GM21786 (cell line): ENCODE data around the gene ISLR2.
A peak's percentile ranks its signal among the peaks of the same experiment; 100 is the strongest.
"Not testable (repeated sequence)": the region's sequence is repeated elsewhere in the genome, so short reads cannot be mapped to it uniquely, and the experiment has no call there.

ENCODE experiments used
- ATAC-seq: cut with Tn5 transposase; IDR thresholded peaks from one replicate; pipeline ENCODE4 v1.9.1; 2021; ENCODE audit not compliant: unreplicated experiment

Gene ISLR2

DNA sequence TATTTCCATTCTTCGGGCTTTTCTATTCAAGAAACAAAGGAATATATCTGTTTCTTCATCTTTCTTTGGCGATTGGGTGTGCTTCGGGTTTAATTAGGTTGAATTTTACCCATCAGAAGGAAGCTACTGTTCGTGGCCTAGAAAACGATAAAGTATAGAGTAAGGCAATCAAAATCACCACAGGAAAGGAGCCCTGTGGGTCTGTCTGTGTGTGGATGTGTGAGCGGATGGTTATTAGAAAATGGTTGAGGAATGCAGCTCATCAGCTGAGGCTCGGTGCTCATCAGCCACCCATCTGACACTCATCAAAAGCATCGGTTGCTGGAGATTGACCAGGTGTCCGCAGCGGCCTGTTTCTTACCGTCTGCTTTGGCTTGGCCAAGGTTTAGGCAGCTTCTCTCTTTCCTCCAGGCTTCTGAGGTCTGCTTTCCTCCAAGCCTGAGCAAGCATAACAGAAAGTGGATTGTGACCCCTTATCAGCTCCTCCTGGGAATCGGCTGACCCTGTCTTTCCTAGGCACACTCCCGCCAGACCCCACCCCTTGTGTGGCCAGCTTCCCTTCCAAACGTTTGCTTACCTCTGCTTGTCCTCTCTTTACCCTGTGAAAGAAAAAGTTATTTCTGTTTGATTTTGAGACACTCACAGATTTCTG lies 25.5 kb downstream of the ISLR2 start:
- no peak for ATAC-seq

DNA sequence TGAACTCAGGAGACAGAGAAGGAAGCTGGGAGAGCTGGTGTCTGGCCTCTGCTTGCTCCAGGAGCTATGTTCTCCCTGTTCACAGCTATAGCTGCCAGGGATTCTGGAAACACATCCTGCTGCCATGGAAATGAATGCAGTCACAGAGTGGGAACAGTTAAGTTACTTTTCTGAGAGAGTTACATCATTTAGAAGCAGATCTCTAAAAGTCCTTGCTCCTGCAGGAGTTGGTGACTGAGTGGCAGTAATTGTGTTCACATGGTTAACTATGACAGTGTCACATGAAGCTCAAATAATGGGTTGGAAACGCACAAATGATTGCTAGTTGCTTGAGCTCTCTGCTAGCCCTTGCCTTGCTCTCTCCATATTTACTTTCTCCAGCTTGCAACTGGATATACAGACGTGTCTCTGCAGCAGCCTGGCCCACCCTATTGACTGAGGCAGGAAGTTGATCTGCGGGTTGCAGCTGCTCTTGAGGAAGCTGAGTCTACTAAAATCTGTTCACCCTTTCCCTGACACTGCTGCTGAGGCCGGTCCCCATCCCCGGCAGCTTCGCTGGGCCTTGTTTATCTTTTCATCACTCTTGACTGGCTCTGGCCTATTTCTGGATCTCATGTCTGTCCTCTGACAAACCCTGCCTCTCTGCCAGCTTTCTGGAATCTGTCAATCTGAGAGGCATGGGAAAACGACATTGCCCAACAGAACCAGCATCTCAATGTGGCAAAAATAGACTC lies 26.5 kb downstream of the ISLR2 start:
- no peak for ATAC-seq

DNA sequence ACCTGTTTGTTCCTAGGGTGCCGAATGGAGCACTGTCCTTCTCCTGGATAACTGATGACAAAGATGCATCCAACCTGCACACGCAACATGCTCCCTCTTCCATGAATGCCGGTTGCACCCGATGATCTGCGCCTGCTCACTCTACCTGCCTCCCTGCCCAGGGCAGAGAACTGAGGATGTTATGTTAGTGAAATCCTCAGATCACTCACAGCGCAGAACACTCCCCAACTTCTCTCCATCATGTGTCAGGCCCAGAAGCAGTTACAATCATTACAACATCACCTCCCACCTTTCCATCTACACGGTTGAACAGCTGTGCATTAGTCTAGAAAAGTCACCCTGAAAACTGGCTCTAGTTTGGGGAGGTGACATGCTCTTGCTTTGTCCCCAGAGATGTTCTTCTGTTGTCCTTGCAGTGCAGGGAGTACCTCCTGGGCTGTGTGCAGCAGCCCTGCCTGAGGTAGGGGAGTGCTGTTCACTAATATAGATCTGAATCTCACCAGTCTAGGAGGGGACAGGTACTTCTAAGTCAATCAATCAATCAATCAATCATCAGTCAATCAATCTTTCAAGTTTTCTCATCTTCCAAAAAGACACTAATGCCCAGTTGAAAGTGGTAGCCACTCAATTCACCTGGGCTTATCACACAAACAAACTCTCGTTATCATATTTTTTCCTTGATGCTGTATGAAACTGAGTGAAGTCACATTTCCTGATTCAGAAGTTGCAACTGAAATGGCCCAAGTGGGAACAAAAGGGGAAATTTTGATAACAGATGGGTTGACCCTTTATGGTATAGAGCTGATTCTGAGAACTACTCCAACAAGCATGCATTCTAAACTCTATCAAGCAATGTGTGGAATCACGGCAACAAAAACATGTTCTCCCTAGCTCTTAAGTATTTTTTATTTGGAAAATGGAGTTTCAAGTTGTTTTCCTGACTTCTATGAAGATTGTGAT lies 27.8 kb downstream of the ISLR2 start:
- ATAC-seq = no peak

DNA sequence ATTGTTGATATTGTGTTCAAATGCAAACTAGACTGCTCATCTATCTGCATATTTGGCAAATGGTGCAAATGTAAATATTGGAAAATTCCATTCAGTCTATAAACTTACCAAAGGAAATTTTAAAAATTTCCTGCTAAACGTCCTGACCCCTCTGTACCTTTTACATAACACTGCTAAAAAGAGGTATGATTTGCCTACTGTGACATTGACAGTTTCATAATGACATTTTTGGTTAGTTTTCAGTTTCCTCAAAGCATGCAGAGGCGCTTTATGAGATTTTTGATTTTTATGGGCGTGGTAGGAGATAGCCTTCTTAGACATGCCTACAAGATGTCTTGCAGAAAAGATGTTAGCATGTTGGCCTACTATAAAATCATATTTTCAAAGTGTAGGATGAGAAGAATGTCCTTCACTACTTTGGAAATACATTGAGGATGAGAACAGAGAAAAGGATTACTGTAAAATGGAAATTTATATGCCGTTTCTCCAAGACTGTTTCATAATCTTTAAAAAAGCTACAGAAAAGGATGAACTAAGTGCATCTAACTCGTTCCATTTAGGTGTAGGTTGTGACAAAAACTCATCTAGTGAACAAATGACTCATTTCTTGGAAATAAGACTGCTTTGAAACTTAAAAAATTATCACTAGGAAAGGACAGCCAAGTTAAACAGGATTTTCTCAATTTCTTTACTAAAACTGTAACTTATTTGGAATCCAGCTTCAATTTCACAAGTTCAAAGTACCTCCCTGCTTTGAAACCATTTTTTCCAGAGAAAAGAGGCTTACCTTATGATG lies 28.7 kb downstream of the ISLR2 start:
- ATAC-seq = peak; percentile 43

DNA sequence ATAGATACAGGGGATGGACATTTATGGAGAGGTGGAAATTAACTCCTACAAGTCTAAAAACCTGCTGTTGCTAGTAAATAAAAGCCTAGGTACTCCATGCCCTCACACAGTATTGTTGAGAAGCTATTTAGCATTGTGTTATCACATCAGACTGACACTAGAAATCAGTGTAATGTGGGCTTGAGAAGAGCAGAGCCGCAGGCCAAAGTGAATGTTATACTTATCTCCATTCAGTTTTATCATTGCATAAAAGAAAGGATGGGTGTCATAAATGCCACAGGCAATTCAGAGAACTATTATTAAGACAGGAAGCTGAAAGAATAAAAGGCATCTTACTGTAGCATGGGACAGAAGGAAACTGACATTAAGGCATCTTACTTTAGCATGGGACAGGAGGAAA lies 29.4 kb downstream of the ISLR2 start:
- no peak for ATAC-seq

DNA sequence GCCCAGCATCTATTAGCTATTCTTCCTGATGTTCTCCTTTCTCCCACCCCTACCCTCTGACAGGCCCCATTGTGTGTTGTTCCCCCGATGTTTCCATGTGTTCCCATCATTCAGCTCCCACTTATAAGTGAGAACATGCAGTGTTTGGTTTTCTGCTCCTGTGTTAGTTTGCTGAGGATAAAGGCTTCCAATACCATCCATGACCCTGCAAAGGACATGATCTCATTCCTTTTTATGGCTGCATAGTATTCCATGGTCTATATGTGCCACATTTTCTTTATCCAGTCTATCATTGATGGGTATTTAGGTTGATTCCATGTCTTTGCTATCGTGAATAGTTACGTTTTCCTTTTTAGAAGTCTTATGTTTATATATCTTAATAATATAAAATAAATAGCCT lies 30.0 kb downstream of the ISLR2 start:
- ATAC-seq = not testable (repeated sequence)

DNA sequence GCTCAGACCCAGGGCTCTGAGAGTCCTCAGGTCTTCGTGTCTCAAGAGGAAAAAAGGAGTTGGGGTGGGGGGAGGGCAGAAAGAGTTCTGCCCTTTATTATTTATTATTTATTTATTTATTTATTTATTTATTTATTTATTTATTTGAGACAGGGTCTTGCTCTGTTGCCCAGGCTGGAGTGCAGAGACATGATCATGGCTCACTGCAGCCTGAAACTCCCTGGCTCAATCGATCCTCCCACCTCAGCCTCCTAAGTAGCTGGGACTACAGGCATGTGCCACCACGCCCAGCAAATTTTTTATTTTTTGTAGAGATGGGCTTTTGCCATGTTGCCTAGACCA lies 31.8 kb downstream of the ISLR2 start:
- ATAC-seq = not testable (repeated sequence)

DNA sequence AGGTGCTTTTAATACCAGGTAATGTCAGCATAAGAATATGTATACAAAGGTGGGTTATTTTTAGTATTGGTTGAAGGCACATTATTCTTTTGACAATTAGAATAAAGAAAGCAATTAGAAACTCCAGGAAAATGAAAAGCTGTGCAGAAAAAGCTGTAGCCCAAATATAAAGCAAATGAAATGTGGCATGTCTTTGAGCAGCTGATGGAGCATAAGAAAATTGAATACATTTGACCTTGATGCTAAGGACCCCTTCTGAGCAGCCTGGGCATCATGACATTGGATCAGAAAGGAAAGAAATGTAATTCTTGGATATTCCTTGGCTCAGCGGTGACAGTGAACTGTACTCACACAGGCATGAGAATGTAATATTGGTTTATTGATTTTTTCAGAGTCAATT lies 35.1 kb downstream of the ISLR2 start:
- no peak for ATAC-seq

DNA sequence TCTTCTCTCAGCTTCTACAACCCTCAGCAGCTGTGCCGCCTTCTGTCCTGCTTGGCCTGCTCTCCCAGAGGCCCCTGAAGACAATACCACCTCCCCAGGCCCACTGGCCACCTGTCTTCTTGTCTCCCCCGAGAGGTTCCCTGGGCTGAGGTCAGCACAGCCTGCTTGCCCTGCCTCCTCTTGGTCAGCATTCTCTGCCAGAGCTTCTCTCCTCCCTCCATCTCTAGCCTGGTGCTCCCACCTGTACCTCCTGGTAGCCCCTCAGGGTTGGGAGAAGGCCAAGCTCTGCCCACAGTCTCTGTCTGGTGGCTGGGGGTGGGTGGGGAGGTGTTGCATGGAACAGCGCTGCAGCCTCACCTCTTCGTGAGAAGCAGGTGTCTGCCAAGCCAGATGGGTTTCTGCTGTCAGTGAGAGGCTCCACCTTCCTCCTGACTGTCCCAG lies 37.5 kb downstream of the ISLR2 start:
- ATAC-seq = no peak

DNA sequence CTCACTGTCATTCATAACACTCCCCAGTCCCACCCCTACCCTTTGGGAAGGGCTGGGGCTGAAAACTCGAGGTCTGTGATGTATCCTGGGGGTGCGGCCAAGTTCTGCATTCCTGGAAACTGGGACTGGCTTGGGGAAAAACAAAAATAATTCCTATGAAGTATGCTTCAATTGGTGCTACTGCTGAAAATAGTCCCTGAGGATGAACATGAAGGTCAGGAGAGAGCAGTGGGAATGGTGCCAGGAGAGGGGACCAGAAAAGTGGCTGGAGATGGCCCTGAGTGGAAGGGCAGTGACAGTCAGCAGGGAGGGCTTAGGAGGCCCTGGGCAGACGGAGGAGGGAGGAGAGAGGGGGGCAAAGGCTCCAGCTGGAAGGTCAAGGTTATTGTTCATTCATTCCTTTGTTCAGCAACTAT lies 38.3 kb downstream of the ISLR2 start:
- ATAC-seq = no peak

DNA sequence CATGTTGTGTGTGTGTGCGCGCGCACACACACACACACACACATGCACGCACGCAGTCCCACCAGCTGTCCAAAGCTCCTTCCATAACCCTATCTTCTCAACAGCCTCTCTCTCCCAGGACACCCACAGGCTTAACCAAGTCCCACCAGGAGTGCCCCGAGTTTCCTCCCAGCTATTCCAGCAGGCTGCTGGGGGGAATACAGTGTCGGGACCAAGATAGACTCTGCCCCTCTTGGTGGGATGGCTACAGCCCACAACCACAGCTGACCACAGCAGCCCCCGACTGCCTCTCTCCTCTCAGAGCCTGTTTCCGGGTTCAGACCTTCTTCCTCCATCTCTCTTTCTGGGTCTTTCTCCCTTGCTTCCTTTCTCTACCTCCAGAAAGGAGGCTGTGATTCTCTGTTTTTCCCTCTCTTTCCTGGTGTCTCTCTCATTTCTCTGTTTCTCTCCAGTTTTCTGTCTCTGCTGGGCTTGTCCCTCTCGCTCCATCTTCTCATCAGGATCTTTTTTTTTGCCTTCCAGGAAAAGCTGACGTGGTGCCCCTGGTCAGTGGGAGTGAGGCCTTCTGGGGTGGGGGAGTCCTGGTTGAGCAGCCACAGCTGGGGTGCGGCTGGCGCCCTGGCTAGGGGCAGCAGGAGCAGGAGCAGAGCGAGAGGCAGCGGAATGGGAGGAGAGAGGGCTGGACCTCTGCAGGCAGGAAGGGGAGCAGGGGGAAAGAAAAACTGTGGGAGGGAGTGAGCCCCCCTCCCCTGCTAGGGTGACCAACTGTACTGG lies 39.9 kb downstream of the ISLR2 start:
- no peak for ATAC-seq

DNA sequence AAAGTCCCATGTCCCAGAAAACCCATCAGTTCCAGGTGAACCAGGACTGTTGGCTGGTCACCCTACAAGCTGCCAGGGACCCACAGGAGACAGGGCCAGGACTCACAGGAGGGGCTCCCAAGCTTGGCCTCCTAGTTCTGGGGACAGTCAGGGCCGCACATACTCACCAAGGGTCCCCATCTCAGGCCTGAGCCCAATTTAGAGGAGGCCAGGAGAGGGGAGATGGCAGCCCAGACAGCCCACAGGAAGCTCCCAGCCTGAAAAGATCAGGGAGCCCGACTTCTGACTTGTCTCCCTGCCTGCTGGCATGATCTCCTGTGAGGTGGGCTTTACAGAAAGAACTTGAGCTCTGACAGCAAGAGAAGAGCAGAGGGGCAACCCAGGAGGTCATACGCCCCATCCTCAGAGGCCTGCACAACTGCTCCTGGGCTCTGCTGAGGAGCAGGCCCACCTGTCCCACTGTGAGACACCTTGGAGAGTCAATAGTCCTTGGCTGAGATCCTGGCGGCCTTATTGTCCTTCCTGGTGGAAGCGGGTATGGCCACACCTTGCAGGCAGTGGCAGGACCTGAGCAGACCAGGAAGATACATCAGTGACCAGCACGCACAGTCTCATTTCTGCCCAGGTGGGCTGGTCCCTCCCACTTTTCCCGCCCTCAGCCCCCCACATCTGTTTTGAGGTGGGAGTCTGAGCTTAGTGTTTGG lies 40.6 kb downstream of the ISLR2 start:
- no peak for ATAC-seq

DNA sequence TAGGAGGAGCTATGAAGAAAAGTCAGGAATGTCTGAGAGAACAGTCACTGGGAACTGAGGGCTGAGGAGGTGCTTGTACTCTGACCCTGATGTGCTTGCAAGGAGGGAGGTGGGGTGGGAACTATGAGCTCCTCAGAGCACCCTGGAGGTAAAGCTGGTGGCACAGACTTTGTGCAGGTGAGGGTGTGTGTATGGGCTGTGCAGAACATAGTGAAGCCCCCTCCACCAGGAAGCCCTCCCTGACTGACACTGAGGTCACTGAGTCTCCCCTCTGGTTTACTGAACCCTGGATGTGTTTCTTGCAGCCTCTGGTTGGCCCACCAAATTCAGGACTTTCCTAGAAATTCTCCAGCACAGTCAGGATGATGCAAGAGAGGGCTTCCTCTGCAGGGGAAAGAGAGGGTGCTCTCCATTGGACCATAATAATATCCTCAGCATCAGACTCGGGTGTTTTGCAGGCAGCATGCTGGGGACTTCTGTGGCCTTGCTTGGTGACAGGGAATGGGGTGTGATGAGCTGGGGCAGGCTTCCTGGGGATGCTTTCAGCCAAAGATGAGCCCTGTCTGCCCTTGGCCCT lies 41.7 kb downstream of the ISLR2 start:
- ATAC-seq = no peak

DNA sequence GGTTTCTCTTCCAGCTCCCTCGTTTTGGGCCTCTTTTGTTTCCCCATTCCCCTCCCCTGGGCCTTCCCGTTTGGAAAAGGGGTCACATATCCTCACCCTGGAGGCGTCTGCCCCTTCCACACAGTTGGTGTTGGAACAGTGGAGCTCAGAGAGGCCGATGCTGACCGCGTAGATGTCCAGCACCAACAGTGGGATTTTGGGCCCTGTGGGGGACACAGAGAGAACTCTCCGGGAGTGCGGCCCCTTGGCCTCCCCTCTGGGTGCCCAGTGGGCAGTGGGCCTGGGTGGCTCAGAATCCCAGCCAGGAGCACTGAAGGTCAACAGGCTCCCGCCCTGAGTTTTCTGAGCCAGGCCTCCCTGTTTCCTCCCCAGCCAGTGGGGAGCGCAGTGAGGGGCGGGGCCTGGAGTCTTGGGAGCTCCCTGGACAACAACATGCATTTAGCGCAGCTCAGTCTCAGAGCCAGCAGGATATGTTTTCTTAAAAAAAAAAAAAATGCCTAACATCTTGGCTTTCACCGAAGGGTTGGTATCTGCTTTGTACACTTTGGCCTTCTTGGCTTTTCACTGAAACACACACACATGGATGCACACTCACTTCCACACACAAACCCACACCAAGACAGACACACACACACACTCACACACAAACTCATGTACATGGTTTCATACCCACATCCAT lies 42.5 kb downstream of the ISLR2 start:
- ATAC-seq = no peak

DNA sequence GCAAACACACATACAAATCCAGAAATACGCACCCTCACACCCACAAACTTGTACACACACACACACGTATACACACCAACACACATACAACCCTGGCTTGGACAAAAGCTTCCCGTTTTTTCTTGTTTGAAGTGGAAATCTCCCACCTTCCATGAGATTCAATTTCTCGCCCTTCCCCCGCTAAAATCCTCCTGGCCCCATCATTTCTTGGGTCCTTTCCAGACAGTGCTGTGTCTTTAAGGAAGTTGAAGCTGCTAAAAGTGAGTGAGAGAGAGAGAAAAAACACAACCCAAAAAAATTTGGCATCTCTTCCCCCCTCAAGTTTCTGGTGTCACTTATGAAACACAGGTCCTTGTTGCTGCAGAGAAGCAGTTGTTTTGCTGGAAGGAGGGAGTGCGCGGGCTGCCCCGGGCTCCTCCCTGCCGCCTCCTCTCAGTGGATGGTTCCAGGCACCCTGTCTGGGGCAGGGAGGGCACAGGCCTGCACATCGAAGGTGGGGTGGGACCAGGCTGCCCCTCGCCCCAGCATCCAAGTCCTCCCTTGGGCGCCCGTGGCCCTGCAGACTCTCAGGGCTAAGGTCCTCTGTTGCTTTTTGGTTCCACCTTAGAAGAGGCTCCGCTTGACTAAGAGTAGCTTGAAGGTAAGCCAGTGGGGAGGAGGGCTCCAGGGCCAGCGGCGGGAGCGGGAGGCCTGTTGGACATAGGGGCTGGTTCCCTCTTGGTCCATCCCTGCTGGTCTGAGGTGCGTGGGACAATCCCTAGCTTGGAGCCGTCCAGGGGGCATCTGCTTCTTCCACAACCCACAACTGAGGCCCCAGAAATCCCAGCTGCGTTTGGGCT lies 43.2 kb downstream of the ISLR2 start, which contains the start of gene ISLR:
TSS of gene ISLR (plus strand) at position 331 of the 839 bp plus-strand sequence. CDS start 1,149 bp downstream, outside the sequence.
- ATAC-seq = no peak

DNA sequence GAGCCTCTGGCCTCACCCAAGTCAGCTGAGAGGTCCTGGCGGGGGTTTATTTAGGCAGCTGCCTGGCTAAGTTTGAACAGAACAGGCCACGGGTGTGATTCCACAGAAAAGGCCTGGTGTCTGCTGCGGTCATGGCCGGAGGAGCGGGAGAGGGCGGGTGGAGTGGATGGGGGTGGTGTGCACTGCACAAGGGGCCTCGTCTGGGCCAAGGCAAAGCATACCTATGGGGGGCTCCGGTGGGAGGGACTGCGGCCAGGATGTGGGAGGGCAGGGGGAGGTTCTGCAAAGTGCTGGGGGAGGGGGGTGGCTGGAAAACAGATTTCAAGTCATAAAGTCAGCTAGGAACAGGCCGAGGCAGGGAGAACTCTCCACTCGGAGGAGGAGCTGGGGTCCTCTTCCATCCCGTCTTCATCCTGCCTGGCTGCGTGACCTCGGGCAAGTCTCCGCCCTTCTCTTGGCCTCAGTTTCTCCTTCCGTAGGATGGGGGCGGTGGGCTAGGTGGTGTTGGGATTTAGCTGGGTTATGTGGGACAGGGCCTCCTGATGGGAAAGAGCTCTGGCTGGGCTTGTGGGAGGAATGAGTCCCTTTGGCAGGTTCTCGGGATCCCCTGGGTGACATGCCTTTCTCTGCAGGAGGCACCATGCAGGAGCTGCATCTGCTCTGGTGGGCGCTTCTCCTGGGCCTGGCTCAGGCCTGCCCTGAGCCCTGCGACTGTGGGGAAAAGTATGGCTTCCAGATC lies 44.0 kb downstream of the ISLR2 start:
- no peak for ATAC-seq

DNA sequence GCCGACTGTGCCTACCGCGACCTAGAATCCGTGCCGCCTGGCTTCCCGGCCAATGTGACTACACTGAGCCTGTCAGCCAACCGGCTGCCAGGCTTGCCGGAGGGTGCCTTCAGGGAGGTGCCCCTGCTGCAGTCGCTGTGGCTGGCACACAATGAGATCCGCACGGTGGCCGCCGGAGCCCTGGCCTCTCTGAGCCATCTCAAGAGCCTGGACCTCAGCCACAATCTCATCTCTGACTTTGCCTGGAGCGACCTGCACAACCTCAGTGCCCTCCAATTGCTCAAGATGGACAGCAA lies 44.5 kb downstream of the ISLR2 start:
- no peak for ATAC-seq
